Activated T-helper 1 cell treated with anti-CD3 and anti-CD28 coated beads, Interleukin-12 subunit alpha, Interleukin-12 subunit beta, Interleukin-2, Interleukin-4 antibody, amounts not matched to agents 30 ng/mL and 10 ng/mL and 1 ng/mL, durations not matched to agents 14 hours and 24 hours and 36 hours (primary cell): ENCODE data around the gene SERPINA3. TPM values are rescaled to one million over a fixed set of nuclear protein-coding genes. Genes with fewer than 3 reads are reported as not detected.

ENCODE experiments used
- DNase-seq: peaks from one replicate; pipeline ENCODE4 v3.0.0; 2021; ENCODE audit warnings: low spot score
- H3K27ac Mint-ChIP-seq: one replicate; pipeline ENCODE4 v1.8.0; 2021; ENCODE audit warnings: mild to moderate bottlenecking, mixed read lengths
- H3K27me3 Mint-ChIP-seq: one replicate; pipeline ENCODE4 v1.8.0; 2022; ENCODE audit warnings: mild to moderate bottlenecking, moderate library complexity, mixed read lengths; ENCODE audit not compliant: insufficient read depth
- H3K36me3 Mint-ChIP-seq: one replicate; pipeline ENCODE4 v1.8.0; 2021; ENCODE audit warnings: low read depth, mixed read lengths
- H3K4me1 Mint-ChIP-seq: one replicate; pipeline ENCODE4 v1.8.0; 2021; ENCODE audit warnings: low read depth, mixed read lengths
- H3K4me3 Mint-ChIP-seq: one replicate; pipeline ENCODE4 v1.8.0; 2021; ENCODE audit warnings: mild to moderate bottlenecking, moderate library complexity, mixed read lengths
- H3K9me3 Mint-ChIP-seq: one replicate; pipeline ENCODE4 v1.8.0; 2021; ENCODE audit warnings: mixed read lengths
- intact Hi-C: fragments of 100-400 bp; cut with micrococcal nuclease; formaldehyde crosslinking; loops from one replicate; pipeline ENCODE4 v1.15.1; 2024
- total RNA-seq: library from RNA; stranded (reverse); gene quantifications from 2 replicates; pipeline ENCODE4 v1.2.3, GENCODE V29; 2022

Gene SERPINA3
- total RNA-seq, 1 donor from 2014 or later: not detected

DNA sequence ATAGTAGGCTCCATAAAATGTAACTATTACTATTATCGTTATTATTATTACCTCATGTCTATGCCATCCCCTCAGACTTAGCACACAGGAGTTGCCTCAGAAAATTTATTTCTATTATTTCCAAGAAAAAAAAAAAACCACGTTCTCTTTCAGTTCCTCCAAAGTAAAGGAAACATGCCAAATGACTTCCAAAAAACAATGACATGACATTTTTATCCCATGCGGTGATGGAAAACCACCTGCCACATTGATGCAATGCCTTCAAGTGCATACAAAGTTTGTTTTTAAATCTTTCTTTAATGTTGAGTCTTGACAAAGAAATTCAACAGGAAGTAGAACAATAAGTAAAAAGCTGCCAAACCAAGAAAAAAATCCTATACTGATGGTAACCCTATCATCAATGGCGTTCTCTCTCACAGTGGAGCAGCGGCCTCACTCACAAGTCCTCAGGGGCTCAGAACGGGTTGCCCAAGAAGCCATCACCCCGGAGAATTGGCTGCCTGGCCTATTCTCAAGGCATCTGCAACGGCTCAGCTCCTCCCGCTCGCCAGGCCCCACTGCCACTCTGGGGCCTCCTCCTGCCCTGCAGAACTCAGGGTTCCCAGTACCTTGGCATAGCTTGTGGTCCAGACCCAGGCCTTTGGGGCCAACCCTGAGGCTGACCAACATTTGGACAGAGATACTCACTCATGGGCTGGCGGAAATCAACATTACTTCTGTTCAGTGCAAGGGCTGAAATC lies 51.9 kb downstream of the SERPINA3 start:
- Mint-ChIP-seq H3K36me3 (no peaks in the 10 kb centered on the region), H3K9me3 (no peaks in the 10 kb centered on the region), H3K27me3 (peaks cover 4% of the 10 kb centered on the region), H3K27ac (no peak overlapping the region), H3K4me3 (no peak overlapping the region), H3K4me1 (no peaks in the 10 kb centered on the region)
- intact Hi-C loops: no loop called here
- no peak for DNase-seq

DNA sequence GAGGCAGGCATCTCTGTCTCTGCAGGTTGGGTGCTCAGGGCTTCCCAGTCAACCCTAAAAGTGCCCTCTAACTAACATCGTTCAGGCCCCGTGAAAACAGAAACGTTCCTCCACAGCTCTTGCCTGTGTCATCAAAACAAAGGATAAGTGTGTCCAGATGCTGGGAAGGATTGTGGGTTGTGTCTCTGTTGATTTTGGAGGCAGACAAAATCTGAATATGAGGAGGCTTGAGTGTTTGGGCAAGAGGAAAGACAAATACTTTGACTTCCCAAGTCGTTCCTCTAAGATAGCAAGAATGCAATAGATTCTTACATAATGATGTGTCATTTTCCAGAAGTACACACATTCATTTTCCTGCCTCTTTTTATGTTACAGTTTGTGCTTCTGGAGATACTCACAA lies 52.9 kb downstream of the SERPINA3 start:
- Mint-ChIP-seq H3K4me3 (no peak overlapping the region), H3K9me3 (no peaks in the 10 kb centered on the region), H3K4me1 (no peaks in the 10 kb centered on the region), H3K27ac (no peak overlapping the region), H3K36me3 (no peaks in the 10 kb centered on the region), H3K27me3 (peaks cover 9% of the 10 kb centered on the region)
- intact Hi-C loops: no loop called here
- DNase-seq: no peak

DNA sequence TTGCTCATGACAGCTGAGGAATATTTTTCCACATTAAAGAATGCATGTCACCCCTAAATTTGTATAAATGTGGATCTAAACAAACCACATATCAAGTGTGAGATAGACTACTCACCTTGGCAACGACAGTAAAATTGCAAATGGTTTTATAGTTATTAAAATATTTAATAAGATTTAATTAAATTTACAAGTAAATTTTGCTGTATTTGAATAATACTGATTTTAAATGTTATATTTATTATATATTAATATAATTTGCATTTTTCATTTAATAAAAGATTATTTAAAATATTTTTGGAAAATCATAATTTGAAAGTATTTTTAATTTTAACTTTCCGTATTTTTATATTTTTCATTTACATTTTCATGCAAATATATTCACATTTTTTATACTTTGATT lies 53.4 kb downstream of the SERPINA3 start:
- Mint-ChIP-seq H3K9me3 (no peaks in the 10 kb centered on the region), H3K36me3 (no peaks in the 10 kb centered on the region), H3K4me1 (no peaks in the 10 kb centered on the region), H3K4me3 (no peak overlapping the region), H3K27ac (no peak overlapping the region), H3K27me3 (peaks cover 9% of the 10 kb centered on the region)
- intact Hi-C loops: no loop called here
- DNase-seq: no peak

DNA sequence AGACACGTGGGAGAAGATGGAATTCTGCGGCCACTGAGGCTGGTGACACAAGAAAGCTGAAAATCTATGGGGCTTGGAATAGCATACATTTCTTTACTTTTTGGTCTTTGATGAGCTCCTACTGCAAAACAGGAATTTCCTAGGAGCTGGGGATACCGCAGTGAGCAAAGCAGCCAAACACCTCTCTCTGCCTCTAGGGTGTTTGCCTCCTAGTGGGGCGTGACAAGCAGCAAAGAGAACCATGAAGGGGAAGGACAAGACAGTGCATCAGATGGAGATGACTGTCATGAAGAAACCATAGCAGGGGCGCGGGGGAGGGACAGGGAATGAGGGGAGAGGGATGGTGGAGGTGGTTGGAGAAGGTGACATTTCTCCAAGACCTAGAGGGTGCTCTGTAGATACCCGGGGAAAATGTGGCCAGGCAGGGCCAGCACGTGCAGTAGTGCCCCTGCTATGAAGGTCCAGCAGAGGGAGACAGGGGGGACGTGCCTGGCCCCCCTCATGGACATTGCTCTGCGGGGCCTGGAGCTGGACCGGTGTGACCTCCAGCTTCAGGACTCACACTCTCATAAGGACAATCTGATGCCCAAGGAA lies 58.6 kb downstream of the SERPINA3 start:
- Mint-ChIP-seq H3K27ac (no peak overlapping the region), H3K4me3 (no peak overlapping the region), H3K27me3 (peaks cover 6% of the 10 kb centered on the region), H3K4me1 (no peaks in the 10 kb centered on the region), H3K9me3 (no peaks in the 10 kb centered on the region), H3K36me3 (no peaks in the 10 kb centered on the region)
- no peak for DNase-seq
- intact Hi-C loops: no loop called here

DNA sequence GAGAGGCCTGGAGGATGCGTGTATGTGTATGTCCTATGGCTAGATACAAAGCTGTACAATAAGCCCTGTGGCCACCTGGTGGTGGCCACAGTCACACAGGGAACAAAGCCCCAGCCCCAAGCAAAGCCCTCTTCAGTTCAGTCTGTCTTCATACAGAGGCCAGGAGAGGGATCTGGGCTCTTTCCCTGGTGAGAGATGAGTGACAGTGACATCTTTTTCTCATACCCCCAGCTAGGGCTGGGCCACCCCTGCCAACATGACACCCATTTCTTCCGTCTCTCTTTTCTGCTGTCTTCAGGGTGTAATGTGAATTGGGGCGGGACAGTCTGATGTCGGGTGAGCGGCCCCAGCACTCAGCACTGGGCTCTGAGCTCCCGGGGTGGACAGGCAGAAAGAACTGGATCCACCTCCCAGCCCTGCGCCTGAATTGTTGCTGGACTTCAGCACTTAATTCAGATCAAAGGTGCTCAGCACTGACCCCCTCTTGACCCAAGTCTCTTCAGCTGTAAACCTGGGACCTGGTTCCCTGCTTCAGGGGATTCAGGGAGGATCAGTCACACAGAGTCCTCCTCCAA lies 59.8 kb downstream of the SERPINA3 start:
- intact Hi-C loops: no loop called here
- Mint-ChIP-seq H3K4me1 (no peaks in the 10 kb centered on the region), H3K4me3 (no peak overlapping the region), H3K36me3 (no peaks in the 10 kb centered on the region), H3K27me3 (peaks cover 4% of the 10 kb centered on the region), H3K9me3 (no peaks in the 10 kb centered on the region), H3K27ac (no peak overlapping the region)
- no peak for DNase-seq

DNA sequence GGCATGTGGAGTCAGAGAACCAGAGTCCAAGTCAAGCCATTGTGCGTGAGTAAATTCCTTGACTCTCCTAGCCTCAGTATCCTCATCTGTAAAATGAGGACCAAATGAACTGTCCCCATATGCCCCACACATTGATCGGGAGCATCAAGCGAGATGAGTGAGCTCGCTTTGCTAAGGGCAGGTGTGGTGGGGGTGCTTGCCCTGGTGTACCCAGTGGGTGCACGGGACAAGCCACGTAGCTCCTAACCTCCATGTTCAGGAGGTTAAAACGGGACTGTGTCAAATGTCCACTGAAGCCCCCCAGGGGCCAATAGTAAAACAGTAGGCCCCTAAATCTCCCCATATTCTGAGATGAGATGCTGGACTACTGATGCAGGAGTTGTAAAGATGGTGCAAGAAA lies 60.9 kb downstream of the SERPINA3 start:
- no peak for DNase-seq
- H3K27me3 Mint-ChIP-seq: peaks cover 4% of the 10 kb centered on the region
- H3K4me3 Mint-ChIP-seq: no peak overlapping the region
- intact Hi-C loops: no loop called here
- H3K27ac Mint-ChIP-seq: no peak overlapping the region
- H3K36me3 Mint-ChIP-seq: no peaks in the 10 kb centered on the region
- H3K4me1 Mint-ChIP-seq: no peaks in the 10 kb centered on the region
- no peaks in the 10 kb centered on the region for H3K9me3 Mint-ChIP-seq

Other genes starting within 250 kb of the SERPINA3 start
- gene SERPINA2, start 245.7 kb upstream of the SERPINA3 start, total RNA-seq: not detected in 2 replicates
- 0.12 TPM in 1 of 2 replicates, not detected in the other for gene SERPINA1, start 223.8 kb upstream of the SERPINA3 start, total RNA-seq
- not detected in 2 replicates for gene SERPINA11, start 159.6 kb upstream of the SERPINA3 start, total RNA-seq
- gene SERPINA9, start 136.2 kb upstream of the SERPINA3 start, total RNA-seq: not detected in 2 replicates
- gene SERPINA12, start 102.9 kb upstream of the SERPINA3 start, total RNA-seq: not detected in 2 replicates
- gene SERPINA4, start 50.9 kb upstream of the SERPINA3 start, total RNA-seq: not detected in 2 replicates
- gene SERPINA5, start 31.0 kb upstream of the SERPINA3 start, total RNA-seq: not detected in 2 replicates
- not detected in 2 replicates for gene GSC, start 157.7 kb downstream of the SERPINA3 start, total RNA-seq